Measurements from ENCODE around the gene SRCAP.

SRCAP gene

DNA sequence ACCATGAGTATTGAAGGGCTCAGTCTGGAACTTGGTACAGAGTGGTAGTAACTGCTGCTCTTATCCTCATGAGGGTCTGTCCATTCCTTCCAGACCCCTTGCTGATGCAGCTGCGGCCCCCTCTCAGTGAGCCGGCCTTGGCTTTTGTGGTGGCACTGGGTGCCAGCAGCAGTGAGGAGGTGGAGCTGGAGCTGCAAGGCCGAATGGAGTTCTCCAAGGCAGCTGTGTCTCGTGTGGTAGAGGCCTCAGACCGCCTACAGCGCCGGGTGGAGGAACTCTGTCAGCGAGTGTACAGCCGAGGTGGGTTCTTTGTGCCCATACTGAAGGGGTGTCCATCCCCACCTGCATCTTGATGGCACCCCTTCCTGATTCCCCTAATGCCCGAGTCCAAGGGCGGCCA, 65.1 kb downstream of the SRCAP start:
- FAIRE-seq (no peak), DNase-seq (ENCODE audit: insufficient read length) (no peak)
- no peak for TF ChIP-seq POLR2AphosphoS5 (IDR thresholded peaks at IDR 0.05; ENCODE audit: low read depth, low read length)
- no peak for TF ChIP-seq POLR2A (IDR thresholded peaks at IDR 0.05; ENCODE audit: low read depth, low read length)
- no peak for TF ChIP-seq TAF1 (IDR thresholded peaks at IDR 0.05; ENCODE audit: borderline replicate concordance, low read depth, low read length)

DNA sequence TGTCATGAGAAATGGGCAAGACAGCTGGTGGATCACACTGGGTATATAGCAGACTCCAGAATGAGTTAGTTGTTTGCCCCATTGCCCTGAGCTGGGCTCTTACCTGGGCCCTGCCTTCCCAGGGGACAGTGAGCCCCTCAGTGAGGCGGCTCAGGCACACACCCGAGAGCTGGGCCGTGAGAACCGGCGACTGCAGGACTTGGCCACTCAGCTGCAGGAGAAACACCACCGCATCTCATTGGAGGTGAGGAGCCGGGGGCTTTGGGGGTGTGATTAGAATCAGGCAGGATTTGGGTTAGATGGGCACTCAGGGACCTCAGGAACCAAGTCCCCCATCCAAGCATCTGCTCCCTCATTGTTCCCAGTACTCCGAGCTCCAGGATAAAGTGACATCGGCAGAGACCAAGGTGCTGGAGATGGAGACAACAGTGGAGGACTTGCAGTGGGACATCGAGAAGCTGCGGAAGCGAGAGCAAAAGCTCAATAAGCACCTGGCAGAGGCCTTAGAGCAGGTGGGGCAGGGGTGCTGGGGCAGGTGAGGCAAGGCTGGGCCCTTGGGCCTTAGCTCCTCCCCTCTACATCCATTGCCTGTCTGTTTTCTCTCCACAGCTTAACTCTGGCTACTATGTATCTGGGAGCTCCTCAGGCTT, 66.0 kb downstream of the SRCAP start:
- no peak for DNase-seq (ENCODE audit: insufficient read length)
- no peak for FAIRE-seq
- TF ChIP-seq POLR2A (IDR thresholded peaks at IDR 0.05; ENCODE audit: low read depth, low read length) (no peak), TAF1 (IDR thresholded peaks at IDR 0.05; ENCODE audit: borderline replicate concordance, low read depth, low read length) (no peak), POLR2AphosphoS5 (IDR thresholded peaks at IDR 0.05; ENCODE audit: low read depth, low read length) (no peak)

DNA sequence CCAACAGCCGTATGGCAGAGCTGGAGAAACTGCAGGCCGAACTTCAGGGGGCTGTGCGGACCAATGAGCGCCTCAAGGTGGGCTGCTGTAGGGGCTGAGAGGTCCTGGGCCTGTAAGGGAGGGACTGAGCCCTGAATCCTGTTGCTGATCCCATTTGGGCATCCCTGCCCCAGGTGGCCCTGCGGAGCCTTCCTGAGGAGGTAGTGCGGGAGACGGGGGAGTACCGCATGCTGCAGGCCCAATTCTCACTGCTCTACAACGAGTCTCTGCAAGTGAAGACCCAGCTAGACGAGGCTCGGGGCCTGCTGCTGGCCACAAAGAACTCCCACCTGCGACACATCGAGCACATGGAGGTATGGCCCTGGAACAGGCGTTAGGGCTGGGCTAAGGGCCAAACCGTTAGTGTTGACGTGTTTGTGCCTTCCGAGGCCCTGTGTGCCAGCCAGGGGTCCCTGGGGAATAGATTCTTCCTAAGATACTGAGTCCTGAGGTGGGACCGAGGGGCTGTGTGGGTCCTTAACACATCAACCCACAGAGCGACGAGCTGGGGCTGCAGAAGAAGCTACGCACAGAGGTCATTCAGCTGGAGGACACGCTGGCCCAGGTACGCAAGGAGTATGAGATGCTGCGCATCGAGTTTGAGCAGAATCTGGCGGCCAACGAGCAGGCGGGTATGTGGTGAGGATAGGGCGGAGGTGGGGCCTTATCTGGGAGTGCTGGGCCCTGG, 67.4 kb downstream of the SRCAP start:
- no peak for TF ChIP-seq TAF1 (IDR thresholded peaks at IDR 0.05; ENCODE audit: borderline replicate concordance, low read depth, low read length)
- no peak for TF ChIP-seq POLR2A (IDR thresholded peaks at IDR 0.05; ENCODE audit: low read depth, low read length)
- TF ChIP-seq POLR2AphosphoS5 (IDR thresholded peaks at IDR 0.05; ENCODE audit: low read depth, low read length), result no peak
- FAIRE-seq (no peak), DNase-seq (ENCODE audit: insufficient read length) (no peak)

DNA sequence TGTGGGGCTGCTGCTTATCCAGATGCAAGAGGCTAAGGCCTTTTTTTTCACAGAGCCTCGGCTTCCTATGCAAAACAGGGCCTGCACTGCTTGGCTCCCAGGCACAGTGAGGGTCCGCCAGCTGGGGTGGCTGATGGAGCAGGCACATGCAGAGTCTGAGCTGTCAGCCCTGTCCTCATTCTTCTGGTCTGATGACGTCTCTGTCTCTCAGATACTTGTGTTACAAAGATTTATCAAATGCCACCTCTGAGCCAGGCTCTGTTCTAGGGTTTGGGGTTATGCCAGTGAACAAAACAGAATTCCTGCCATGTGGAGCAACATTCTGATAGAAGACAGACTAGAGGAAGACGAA, 67.9 kb downstream of the SRCAP start:
- TF ChIP-seq POLR2AphosphoS5 (IDR thresholded peaks at IDR 0.05; ENCODE audit: low read depth, low read length), result no peak
- TF ChIP-seq TAF1 (IDR thresholded peaks at IDR 0.05; ENCODE audit: borderline replicate concordance, low read depth, low read length), result no peak
- TF ChIP-seq POLR2A (IDR thresholded peaks at IDR 0.05; ENCODE audit: low read depth, low read length), result no peak
- DNase-seq (ENCODE audit: insufficient read length), result no peak
- FAIRE-seq, result no peak

DNA sequence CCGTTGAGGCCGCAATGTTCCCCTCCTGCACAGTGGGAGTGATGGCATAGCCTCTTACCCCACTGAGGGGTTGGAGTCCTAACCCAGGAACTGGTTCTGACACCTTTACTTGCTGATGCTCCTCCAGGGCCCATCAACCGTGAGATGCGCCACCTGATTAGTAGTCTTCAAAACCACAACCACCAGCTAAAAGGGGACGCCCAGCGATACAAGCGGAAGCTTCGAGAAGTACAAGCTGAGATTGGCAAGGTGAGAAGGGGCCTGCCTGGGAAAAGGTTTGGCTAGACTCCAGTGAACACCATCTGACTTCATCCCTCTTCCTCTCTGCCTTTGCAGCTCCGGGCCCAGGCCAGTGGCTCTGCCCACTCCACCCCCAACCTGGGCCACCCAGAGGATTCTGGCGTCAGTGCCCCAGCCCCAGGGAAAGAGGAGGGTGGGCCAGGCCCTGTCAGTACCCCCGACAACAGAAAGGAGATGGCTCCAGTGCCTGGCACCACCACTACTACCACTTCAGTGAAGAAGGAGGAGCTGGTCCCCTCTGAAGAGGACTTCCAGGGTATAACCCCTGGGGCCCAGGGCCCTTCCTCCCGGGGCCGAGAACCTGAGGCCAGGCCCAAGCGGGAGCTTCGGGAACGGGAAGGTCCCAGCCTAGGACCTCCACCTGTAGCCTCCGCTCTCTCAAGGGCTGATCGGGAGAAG, 68.9 kb downstream of the SRCAP start:
- FAIRE-seq (no peak), DNase-seq (ENCODE audit: insufficient read length) (no peak)
- TF ChIP-seq POLR2AphosphoS5 (IDR thresholded peaks at IDR 0.05; ENCODE audit: low read depth, low read length), result no peak
- TF ChIP-seq TAF1 (IDR thresholded peaks at IDR 0.05; ENCODE audit: borderline replicate concordance, low read depth, low read length), result no peak
- no peak for TF ChIP-seq POLR2A (IDR thresholded peaks at IDR 0.05; ENCODE audit: low read depth, low read length)

DNA sequence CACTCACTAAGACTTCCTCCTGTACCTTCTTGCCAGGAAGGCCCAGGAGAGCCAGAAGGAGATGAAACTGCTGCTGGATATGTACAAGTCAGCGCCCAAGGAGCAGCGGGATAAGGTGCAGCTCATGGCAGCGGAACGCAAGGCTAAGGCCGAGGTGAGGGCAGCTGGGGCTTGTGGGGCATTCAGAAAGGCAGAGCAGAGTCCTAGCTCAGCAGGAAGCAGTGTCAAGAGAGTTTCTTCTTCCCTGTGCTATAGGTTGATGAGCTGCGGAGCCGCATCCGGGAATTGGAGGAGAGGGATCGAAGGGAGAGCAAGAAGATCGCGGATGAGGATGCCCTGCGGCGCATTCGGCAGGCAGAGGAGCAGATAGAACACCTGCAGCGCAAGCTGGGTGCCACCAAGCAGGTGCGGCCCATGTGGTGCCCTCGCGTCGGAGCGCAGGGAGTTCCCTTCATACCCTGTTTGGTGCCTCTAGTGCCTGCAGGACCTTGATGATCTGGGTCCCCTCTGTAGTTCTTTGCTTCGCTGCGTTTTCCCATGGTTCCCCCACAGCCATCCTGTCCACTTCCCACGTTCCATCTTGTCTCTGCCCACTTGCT, 69.7 kb downstream of the SRCAP start:
- TF ChIP-seq TAF1 (IDR thresholded peaks at IDR 0.05; ENCODE audit: borderline replicate concordance, low read depth, low read length) (no peak), POLR2AphosphoS5 (IDR thresholded peaks at IDR 0.05; ENCODE audit: low read depth, low read length) (no peak), POLR2A (IDR thresholded peaks at IDR 0.05; ENCODE audit: low read depth, low read length) (no peak)
- DNase-seq (ENCODE audit: insufficient read length), result no peak
- no peak for FAIRE-seq

DNA sequence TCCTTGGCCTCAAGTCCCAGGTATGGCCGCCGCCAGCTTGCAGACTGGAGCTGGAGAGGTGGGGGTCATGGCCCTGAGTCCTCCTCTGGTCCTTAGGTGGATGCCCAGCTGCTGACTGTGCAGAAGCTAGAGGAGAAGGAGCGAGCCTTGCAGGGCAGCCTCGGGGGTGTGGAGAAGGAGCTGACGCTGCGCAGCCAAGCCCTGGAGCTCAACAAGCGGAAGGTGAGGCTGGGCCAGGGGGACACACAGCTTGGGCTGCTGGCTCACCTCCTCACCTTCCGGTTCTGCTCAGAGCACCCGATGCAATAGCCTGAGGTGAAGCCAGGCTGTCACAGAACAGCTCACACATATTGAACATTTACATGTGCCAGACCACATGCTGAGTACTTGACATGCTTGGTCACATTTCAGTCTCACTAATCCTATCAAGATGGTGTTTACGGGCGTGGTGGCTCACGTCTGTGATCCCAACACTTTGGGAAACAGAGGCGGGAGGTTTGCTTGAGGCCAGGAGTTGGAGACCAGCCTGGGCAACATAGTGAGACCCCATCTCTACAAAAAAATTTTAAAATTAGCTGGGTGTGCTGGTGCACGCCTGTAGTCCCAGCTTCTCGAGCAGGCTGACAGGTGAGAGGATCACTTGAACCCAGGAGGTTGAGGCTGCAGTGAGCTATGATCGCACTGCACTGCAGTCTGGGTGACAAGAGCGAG, 70.6 kb downstream of the SRCAP start:
- TF ChIP-seq TAF1 (IDR thresholded peaks at IDR 0.05; ENCODE audit: borderline replicate concordance, low read depth, low read length), result no peak
- 0 out of 2 replicates have a peak, but pooled peaks have one; percentile 24 for TF ChIP-seq POLR2A (IDR thresholded peaks at IDR 0.05; ENCODE audit: low read depth, low read length)
- no peak for DNase-seq (ENCODE audit: insufficient read length)
- no peak for FAIRE-seq

DNA sequence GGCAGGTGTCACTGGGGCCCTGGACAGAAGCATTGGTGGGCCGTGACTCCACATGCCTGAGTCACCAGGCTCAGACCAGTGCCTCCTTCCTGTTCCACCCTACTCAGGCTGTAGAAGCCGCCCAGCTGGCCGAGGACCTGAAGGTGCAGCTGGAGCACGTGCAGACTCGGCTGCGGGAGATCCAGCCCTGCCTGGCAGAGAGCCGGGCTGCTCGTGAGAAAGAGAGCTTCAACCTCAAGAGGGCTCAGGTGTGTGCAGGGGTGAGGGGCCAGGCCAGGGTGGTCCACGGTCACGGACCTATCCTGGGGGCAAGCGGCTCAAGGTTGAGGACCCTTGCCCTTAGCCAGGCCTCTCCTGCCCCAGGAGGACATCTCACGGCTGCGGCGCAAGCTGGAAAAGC, 72.8 kb downstream of the SRCAP start:
- no peak for TF ChIP-seq POLR2AphosphoS5 (IDR thresholded peaks at IDR 0.05; ENCODE audit: low read depth, low read length)
- no peak for TF ChIP-seq TAF1 (IDR thresholded peaks at IDR 0.05; ENCODE audit: borderline replicate concordance, low read depth, low read length)
- no peak for TF ChIP-seq POLR2A (IDR thresholded peaks at IDR 0.05; ENCODE audit: low read depth, low read length)
- FAIRE-seq (no peak), DNase-seq (ENCODE audit: insufficient read length) (no peak)

DNA sequence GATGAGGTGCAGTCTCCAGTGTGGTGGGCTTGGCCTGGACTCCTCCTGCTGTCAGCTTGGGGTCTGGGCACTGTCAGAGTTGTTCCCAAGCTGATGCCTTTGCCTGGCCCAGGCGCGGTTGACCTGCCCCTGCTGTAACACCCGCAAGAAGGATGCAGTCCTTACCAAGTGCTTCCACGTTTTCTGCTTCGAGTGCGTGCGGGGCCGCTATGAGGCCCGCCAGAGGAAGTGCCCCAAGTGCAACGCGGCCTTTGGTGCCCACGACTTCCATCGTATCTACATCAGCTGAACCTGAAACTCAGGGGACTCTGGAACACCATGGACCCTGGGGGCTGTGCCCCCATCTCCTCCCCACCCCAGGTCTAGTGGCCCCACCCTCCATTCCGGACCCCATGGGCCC, 74.9 kb downstream of the SRCAP start:
- FAIRE-seq (no peak), DNase-seq (ENCODE audit: insufficient read length) (no peak)
- no peak for TF ChIP-seq TAF1 (IDR thresholded peaks at IDR 0.05; ENCODE audit: borderline replicate concordance, low read depth, low read length)
- TF ChIP-seq POLR2A (IDR thresholded peaks at IDR 0.05; ENCODE audit: low read depth, low read length), result no peak
- TF ChIP-seq POLR2AphosphoS5 (IDR thresholded peaks at IDR 0.05; ENCODE audit: low read depth, low read length), result no peak

DNA sequence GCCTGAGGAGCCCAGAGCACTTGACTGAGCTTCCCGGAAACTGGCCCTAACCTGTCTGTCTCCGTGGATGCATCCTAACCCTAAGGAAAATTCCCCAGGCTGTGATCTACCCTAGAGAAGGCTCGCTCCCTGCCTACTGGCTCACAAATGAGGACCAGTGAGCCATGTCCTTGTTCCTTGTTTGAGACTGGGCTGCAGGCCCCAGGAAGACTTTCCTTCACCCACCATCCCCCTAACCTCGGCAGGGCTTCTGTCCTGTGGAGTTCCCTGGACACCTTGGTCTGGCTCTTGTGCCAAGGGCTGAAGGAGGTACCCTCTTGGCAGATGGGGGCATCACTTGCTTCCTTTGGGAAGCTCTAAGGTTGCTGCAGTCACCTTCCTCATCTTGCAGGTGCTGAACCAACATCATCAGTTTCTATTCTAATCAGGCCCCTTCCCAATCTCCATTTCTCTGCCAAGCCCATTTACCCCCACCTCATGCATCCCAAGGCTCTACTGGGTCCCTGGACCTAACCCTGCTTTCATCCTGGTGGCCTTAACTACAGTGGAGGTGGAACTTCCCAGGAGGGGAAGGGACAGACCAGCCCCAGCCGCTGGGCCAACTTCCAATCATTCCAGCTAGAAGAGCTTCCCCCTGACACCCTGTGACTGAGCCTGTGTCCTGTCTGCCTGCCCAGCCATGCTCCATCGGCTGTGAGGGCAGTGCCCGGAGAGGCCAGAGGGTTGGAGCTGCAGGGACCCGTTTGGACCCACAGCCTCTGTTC, 75.6 kb downstream of the SRCAP start:
- TF ChIP-seq POLR2A (IDR thresholded peaks at IDR 0.05; ENCODE audit: low read depth, low read length) (no peak), TAF1 (IDR thresholded peaks at IDR 0.05; ENCODE audit: borderline replicate concordance, low read depth, low read length) (no peak), POLR2AphosphoS5 (IDR thresholded peaks at IDR 0.05; ENCODE audit: low read depth, low read length) (no peak)
- FAIRE-seq (no peak), DNase-seq (ENCODE audit: insufficient read length) (no peak)

DNA sequence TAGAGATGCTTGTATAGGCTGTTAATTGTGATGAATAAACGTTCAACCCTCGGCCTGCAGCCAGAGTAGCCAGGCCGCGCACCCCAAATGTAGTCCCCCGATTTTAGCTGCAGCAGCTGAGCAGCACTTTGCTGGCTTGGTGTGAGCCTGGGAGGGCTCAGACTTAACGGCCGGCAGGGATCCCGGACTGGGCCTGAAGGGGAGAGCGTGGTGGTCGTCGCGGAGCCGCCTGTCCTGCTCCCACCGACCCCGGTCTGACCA, 76.1 kb downstream of the SRCAP start:
- FAIRE-seq (no peak), DNase-seq (ENCODE audit: insufficient read length) (no peak)
- TF ChIP-seq POLR2A (IDR thresholded peaks at IDR 0.05; ENCODE audit: low read depth, low read length), result no peak
- no peak for TF ChIP-seq TAF1 (IDR thresholded peaks at IDR 0.05; ENCODE audit: borderline replicate concordance, low read depth, low read length)
- TF ChIP-seq POLR2AphosphoS5 (IDR thresholded peaks at IDR 0.05; ENCODE audit: low read depth, low read length), result no peak

Measured in GM12892 (cell line).